Measurements from ENCODE around the gene EXTL2.

DNA sequence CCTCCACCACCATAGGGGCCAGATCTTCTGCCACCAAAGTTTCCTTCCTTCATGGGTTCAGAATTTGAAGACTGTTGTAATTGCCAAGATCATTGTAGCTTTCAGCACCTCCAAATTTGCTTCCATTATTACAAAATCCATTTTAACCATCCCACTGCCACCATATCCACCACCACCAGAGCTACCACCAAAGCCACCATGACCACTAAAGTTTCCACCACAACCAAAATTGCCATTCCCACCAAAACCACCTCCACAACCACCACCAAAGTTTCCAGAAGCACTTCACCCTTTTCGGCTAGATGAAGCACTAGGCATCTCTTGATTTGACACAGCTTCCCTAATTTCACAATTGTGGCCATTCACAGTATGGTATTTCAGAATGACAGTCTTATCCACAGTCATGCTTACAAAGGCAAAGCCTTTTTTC, 46.5 kb upstream of the EXTL2 start:
- TF ChIP-seq, protein P1, sequence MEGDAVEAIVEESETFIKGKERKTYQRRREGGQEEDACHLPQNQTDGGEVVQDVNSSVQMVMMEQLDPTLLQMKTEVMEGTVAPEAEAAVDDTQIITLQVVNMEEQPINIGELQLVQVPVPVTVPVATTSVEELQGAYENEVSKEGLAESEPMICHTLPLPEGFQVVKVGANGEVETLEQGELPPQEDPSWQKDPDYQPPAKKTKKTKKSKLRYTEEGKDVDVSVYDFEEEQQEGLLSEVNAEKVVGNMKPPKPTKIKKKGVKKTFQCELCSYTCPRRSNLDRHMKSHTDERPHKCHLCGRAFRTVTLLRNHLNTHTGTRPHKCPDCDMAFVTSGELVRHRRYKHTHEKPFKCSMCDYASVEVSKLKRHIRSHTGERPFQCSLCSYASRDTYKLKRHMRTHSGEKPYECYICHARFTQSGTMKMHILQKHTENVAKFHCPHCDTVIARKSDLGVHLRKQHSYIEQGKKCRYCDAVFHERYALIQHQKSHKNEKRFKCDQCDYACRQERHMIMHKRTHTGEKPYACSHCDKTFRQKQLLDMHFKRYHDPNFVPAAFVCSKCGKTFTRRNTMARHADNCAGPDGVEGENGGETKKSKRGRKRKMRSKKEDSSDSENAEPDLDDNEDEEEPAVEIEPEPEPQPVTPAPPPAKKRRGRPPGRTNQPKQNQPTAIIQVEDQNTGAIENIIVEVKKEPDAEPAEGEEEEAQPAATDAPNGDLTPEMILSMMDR (optimal IDR thresholded peaks at IDR 0.05 in 1 of 3, IDR thresholded peaks at IDR 0.05 in 1 of 3, conservative IDR thresholded peaks at IDR 0.05 in 1 of 3; ENCODE audit: extremely low read depth in 1 of 3, insufficient read depth in 2 of 3, low read length in 3 of 3) = no peak
- TF ChIP-seq EZH2 (IDR thresholded peaks at IDR 0.05; ENCODE audit: low read length) = no peak
